OCI-LY1 (cell line): ENCODE measurements around the gene PPIP5K2.

Experiments
- EZH2 ChIP-seq: fragments of 200-600 bp; sonication (generic), shearing (Covaris generic); IDR thresholded peaks from 2 replicates; pipeline ENCODE4 v1.8.0; 2017; ENCODE audit warnings: borderline replicate concordance, mixed run types, mild to moderate bottlenecking, antibody characterized with exemption, low read length, moderate library complexity, mixed read lengths
- TF ChIP-seq, protein P1 (sequence below): fragments of 200-600 bp; sonication (generic), shearing (Covaris generic); IDR thresholded peaks from 2 replicates; pipeline ENCODE4 v1.5.1; 2017; ENCODE audit warnings: mild to moderate bottlenecking, antibody characterized with exemption, low read length, moderate library complexity, mixed read lengths

DNA sequence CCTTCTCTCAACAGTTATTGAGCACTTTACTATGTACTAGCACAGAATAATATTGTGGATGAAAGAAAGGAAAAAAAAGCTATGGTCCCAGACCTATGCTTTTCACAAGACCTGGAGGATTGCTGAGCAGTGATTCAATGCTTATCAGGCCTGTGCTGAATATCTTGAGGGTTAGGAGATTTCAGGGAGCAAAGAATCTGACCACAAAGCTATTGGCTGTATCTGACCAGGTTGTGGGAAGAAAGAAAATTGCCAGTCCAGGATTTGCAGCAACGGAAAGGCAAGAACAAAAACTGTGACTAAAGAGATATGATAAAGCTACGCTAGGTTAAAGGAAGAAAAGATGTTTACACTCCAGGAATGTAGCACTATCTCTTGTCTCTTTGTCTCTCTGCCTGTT, 123.6 kb downstream of the PPIP5K2 start:
- TF ChIP-seq, protein P1, sequence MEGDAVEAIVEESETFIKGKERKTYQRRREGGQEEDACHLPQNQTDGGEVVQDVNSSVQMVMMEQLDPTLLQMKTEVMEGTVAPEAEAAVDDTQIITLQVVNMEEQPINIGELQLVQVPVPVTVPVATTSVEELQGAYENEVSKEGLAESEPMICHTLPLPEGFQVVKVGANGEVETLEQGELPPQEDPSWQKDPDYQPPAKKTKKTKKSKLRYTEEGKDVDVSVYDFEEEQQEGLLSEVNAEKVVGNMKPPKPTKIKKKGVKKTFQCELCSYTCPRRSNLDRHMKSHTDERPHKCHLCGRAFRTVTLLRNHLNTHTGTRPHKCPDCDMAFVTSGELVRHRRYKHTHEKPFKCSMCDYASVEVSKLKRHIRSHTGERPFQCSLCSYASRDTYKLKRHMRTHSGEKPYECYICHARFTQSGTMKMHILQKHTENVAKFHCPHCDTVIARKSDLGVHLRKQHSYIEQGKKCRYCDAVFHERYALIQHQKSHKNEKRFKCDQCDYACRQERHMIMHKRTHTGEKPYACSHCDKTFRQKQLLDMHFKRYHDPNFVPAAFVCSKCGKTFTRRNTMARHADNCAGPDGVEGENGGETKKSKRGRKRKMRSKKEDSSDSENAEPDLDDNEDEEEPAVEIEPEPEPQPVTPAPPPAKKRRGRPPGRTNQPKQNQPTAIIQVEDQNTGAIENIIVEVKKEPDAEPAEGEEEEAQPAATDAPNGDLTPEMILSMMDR, result no peak
- TF ChIP-seq EZH2, result no peak
